ENCODE data around the gene PSMD13. TPM values are rescaled to one million over a fixed set of nuclear protein-coding genes. Genes with fewer than 3 reads are reported as not detected.

The PSMD13 gene
- total RNA-seq, 1 donor from 2014 or later, result 150 TPM

Other genes with a start within 250 kb of the PSMD13 start
- not detected in 2 replicates for gene SCGB1C1, start 43.9 kb upstream of the PSMD13 start, total RNA-seq
- 30.6 and 31.1 TPM in 2 replicates for gene BET1L, start 29.6 kb upstream of the PSMD13 start, total RNA-seq
- 116 and 131 TPM in 2 replicates for gene RIC8A, start 29.3 kb upstream of the PSMD13 start, total RNA-seq
- 11.4 and 11.8 TPM in 2 replicates for gene SIRT3, start 634 bp upstream of the PSMD13 start, total RNA-seq
- gene NLRP6, start 41.4 kb downstream of the PSMD13 start, total RNA-seq, result not detected in 2 replicates
- gene PGGHG, start 52.1 kb downstream of the PSMD13 start, total RNA-seq, result 10.5 and 13.1 TPM in 2 replicates
- gene IFITM5, start 62.5 kb downstream of the PSMD13 start, total RNA-seq, result not detected in 2 replicates
- 39.9 and 55.0 TPM in 2 replicates for gene IFITM2, start 70.8 kb downstream of the PSMD13 start, total RNA-seq
- gene IFITM1, start 77.1 kb downstream of the PSMD13 start, total RNA-seq, result 38.2 and 42.4 TPM in 2 replicates
- gene IFITM3, start 83.9 kb downstream of the PSMD13 start, total RNA-seq, result 93.7 and 125 TPM in 2 replicates
- 24.2 and 31.6 TPM in 2 replicates for gene B4GALNT4, start 132.5 kb downstream of the PSMD13 start, total RNA-seq
- gene PKP3, start 157.2 kb downstream of the PSMD13 start, total RNA-seq, result 23.9 and 24.9 TPM in 2 replicates
- 98.4 and 113 TPM in 2 replicates for gene SIGIRR, start 178.0 kb downstream of the PSMD13 start, total RNA-seq
- 18.4 and 19.7 TPM in 2 replicates for gene ANO9, start 205.0 kb downstream of the PSMD13 start, total RNA-seq
- 81.1 and 96.3 TPM in 2 replicates for gene PTDSS2, start 213.3 kb downstream of the PSMD13 start, total RNA-seq

Measured in kidney epithelial cell (primary cell).